Stimulated activated CD8-positive, alpha-beta memory T cell treated with anti-CD3 and anti-CD28 coated beads, Interleukin-12 subunit alpha, Interleukin-12 subunit beta, amount 100 ng/mL, for 1 hour (primary cell): ENCODE data around the gene C4A.

Experiments
- DNase-seq: peaks from one replicate; pipeline ENCODE4 v3.0.0-alpha.2; 2020; ENCODE audit warnings: low read depth

The C4A gene

DNA sequence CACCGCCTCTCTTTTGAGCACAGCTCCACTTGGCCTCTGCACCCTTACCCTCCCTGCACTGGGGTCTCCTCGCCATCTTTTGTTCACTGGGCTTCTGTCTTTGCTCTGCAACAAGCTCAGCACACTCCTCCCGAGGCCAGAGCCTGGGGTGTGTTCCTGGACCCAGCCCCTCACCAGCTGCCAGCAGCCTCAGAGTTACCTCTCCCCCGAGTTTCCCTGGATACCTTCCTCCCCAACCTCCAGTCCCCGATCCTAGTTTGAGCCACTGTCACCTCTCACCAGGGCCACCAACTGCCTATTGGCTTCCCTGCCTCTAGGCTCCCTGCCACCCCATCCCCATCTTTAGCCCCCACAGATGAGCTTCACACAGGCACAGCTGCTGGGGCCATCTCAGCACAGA, 68.7 kb downstream of the C4A start:
- no peak for DNase-seq
